ENCODE data around the gene OBSCN.
A peak's percentile ranks its signal among the peaks of the same experiment; 100 is the strongest.

The OBSCN gene

DNA sequence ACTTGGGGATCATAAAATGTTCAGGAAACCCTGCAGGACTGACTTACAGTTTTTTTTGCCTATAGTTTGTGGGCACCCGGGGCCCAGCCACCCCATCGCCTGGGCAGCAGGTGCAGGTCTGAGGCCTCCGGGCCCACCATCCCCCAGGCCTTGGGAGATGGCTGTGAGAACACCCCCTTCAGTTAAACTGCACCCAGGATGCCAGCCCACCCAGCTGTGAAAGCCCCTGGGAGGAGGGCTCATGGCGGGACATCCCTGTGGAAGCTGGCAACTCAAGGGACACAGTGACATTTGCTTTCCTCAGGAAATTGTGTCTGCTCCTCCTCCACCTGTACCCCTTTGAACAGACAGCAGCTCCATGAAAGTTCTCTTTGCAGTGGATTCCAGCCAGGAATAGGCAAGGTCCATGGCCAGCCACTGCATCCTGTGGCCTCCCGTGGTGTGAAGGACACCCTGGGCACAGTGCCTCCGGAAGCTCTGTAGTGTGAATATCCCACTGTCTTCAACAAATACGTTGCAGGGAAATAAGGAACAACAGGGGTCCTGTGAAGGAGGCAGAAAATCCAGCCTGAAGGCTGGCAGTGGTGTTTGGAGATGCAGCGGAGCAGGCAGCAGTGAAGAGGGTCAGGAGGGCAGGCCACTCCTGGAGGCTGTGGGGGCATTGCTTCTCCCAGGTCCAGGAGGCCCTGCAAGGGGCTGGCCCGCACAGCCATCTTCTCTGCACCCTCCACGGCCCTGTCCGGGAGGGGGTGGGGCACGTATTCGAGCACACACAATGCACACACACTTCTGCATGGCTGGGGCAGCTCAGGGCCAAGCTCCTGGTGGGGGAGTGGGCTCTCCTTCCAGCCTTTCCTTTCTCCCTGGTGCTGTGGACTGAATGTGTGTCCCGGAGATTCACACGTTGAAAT, 2.1 kb upstream of the OBSCN start:
- TF ChIP-seq CTCF (conservative IDR thresholded peaks at IDR 0.05; ENCODE audit: low read depth): no peak
- ChIA-PET CTCF (interaction anchor here (0.6 to 1.0 kb wide), 4 partner anchors 39 to 164 kb away, joined by 3 to 4 read pairs (median 3); no protein-coding TSS in a partner anchor), POLR2A (ENCODE audit: low non-redundant PET) (no interaction called here)
- DNase-seq (ENCODE audit: low spot score): no peak
- H3K27ac ChIP-seq: peak overlapping the region; percentile 54

- H3K27ac ChIP-seq: peak overlapping the region; percentile 54
- POLR2A ChIA-PET (ENCODE audit: low non-redundant PET): no interaction called here
- no peak for DNase-seq (ENCODE audit: low spot score)
- CTCF ChIA-PET: interaction anchor here (0.7 to 1.0 kb wide), 2 partner anchors 40 to 53 kb away, joined by 3 read pairs; no protein-coding TSS in a partner anchor
- peak; percentile 10; the same call in 1 of the 2 replicates for TF ChIP-seq CTCF (conservative IDR thresholded peaks at IDR 0.05; ENCODE audit: low read depth)
Observed at GRCh38 chr1:228206582-228207351, 1.1 kb upstream of the OBSCN start.

GRCh38 chr1:228207381-228207810, 448 bp upstream of the OBSCN start:
- TF ChIP-seq CTCF (conservative IDR thresholded peaks at IDR 0.05; ENCODE audit: low read depth): no peak
- no peak for DNase-seq (ENCODE audit: low spot score)
- POLR2A ChIA-PET (ENCODE audit: low non-redundant PET): no interaction called here
- CTCF ChIA-PET: interaction anchor here (0.7 kb wide), 1 partner anchor 54 kb away, joined by 3 read pairs; no protein-coding TSS in a partner anchor
- H3K27ac ChIP-seq: peak overlapping the region; percentile 54

DNA sequence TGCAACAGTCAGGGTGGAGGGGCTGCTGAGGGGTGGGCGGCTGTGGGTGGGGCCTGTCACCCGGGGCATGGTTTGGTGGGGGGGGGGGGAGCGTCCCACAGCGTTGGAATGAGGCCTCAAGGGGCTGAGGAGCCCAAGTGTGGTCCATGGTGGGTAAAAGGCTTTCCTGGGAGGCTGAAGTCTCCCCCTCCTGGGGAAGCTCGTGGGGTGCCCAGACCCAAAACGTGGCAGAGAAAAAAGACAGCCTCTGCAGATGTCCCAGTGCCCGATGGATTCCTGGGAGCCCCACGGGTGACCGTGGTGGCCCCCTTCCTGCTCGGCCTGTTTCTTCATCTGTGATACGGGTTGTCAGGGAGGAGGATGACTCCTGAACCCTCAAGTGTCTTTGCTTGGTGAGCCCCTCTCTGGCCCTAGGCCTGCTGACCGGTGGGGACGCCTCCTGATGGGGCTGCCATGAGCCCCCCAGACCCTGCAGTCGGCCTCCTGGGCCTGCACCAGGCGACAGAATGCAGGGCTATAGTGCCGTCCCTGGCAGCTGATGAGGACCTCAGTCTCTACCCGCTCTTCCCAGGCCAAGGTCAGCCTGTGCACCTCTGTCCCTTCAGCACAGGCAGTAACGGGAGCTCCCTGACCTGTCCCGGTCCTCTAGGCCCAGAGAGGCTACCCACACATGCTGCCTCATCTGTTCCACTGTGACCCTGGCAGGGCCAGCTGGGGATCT, 1.1 kb downstream of the OBSCN start:
- peak overlapping the region; percentile 88 for H3K27ac ChIP-seq
- TF ChIP-seq CTCF (conservative IDR thresholded peaks at IDR 0.05; ENCODE audit: low read depth): no peak
- CTCF ChIA-PET: no interaction called here
- POLR2A ChIA-PET (ENCODE audit: low non-redundant PET): no interaction called here
- no peak for DNase-seq (ENCODE audit: low spot score)

- POLR2A ChIA-PET (ENCODE audit: low non-redundant PET): no interaction called here
- peak overlapping the region; percentile 88 for H3K27ac ChIP-seq
- no peak for TF ChIP-seq CTCF (conservative IDR thresholded peaks at IDR 0.05; ENCODE audit: low read depth)
- CTCF ChIA-PET: interaction anchor here (1.3 to 1.5 kb wide), 3 partner anchors 43 to 84 kb away, joined by 3 to 11 read pairs (median 6); partner anchors contain the start of gene IBA57
- DNase-seq (ENCODE audit: low spot score): no peak
Observed at GRCh38 chr1:228209657-228210056, 1.8 kb downstream of the OBSCN start.
